Colonic mucosa (tissue), 4 donors: ENCODE measurements around the gene LBR. TPM values are rescaled to one million over a fixed set of nuclear protein-coding genes. Genes with fewer than 3 reads are reported as not detected.

Experiments used
- DNase-seq: peaks from one replicate; pipeline ENCODE4 v3.0.0-alpha.2; 2020
- H3K27ac ChIP-seq: fragments of 200-600 bp; one replicate; pipeline ENCODE4 v1.8.0; 2021
- H3K27me3 ChIP-seq: fragments of 200-600 bp; one replicate; pipeline ENCODE4 v1.8.0; 2021
- H3K36me3 ChIP-seq: fragments of 200-600 bp; one replicate; pipeline ENCODE4 v1.8.0; 2021
- H3K4me1 ChIP-seq: fragments of 200-600 bp; one replicate; pipeline ENCODE4 v1.8.0; 2021; ENCODE audit warnings: mild to moderate bottlenecking
- H3K4me3 ChIP-seq: fragments of 200-600 bp; one replicate; pipeline ENCODE4 v1.8.0; 2021
- H3K9ac ChIP-seq, 2 donors: one replicate each; pipeline ENCODE4 v1.7.0; 2013; ENCODE audit warnings: control low read depth in 2 of 2, low read depth in 2 of 2, low read length in 2 of 2
- H3K9me3 ChIP-seq: fragments of 200-600 bp; one replicate; pipeline ENCODE4 v1.8.0; 2021
- CTCF ChIP-seq: fragments of 200-600 bp; IDR thresholded peaks from one replicate; pipeline ENCODE4 v1.8.0; 2022; ENCODE audit warnings: antibody characterized with exemption, mild to moderate bottlenecking
- intact Hi-C: fragments of 100-400 bp; cut with DNase I; formaldehyde crosslinking; loops from one replicate; pipeline ENCODE4 v1.14.1; 2022
- total RNA-seq, 2 donors: library from RNA; stranded (reverse); fragmentation: NEBNext Ultra II Directional in 1 of 2; extraction: Animal tissue kit (Norgen Biotek cat#: 25700) in 1 of 2; gene quantifications; one replicate each; pipeline ENCODE4 v1.2.1, GENCODE V29; 2021
- donor health status: healthy.
- donor health status: DM: no; HTN: no; CAD: no.
- donor health status: DM: no; HTN: no; CAD: no.

The LBR gene
- total RNA-seq, 2 donors from 2014 or later, result 111 to 147 TPM

DNA sequence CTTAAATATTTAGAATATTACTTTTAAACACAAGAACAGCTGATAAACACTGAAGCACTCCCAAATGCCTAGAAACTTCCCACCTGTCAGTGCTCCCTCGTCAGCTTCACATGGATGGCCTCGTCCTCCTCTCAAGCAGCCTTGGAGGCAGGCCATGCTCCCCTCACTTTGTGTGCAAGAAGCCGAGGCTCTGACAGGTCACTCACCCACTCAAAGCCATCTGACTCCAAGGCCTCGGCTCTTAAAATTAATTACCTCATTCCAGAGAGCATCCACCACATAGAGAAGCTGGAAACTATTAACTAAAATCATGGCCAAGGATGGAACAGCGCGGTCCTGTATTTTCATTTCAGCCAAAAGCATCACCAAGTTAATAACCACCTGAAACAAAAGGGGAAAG is 17.8 kb downstream of the LBR start:
- intact Hi-C loops, result no loop called here
- H3K9ac ChIP-seq, result no peak overlapping the region
- no peak for TF ChIP-seq CTCF
- H3K27ac ChIP-seq, result no peak overlapping the region
- peaks cover 4% of the 10 kb centered on the region for H3K36me3 ChIP-seq
- no peak for DNase-seq
- H3K4me1 ChIP-seq, result no peaks in the 10 kb centered on the region
- H3K27me3 ChIP-seq, result no peaks in the 10 kb centered on the region
- H3K9me3 ChIP-seq, result no peaks in the 10 kb centered on the region
- H3K4me3 ChIP-seq, result no peak overlapping the region

DNA sequence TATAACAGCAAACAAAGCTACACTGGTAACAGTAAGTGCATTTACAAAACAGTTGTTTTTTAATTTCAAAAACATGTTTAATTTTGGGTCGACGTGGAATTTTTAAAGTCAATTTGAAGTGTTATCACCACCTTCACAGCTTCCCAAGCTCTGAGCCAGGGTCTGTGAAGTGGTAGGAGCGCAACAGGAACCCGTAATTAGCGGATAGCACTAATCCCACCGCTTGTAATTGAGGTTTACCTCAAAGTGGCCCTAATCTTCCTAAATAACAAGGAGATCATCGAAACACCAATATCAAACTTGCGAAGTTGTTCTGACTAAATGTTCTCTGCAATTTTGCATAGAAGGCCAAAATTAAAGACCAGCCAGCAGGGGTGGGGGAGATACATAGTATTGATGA is 18.8 kb downstream of the LBR start:
- Histone ChIP-seq H3K27ac (no peak overlapping the region), H3K27me3 (no peaks in the 10 kb centered on the region), H3K4me3 (no peak overlapping the region), H3K36me3 (peaks cover 4% of the 10 kb centered on the region), H3K9me3 (no peaks in the 10 kb centered on the region), H3K9ac (no peak overlapping the region), H3K4me1 (no peaks in the 10 kb centered on the region)
- intact Hi-C loops, result loop anchor here (10.0 kb wide), 1 partner anchor 74 kb away; no protein-coding TSS in a partner anchor
- TF ChIP-seq CTCF, result no peak
- DNase-seq, result no peak

GRCh38 chr1:225408249-225408648 is 19.6 kb downstream of the LBR start:
- no peak for TF ChIP-seq CTCF
- peaks cover 4% of the 10 kb centered on the region for H3K36me3 ChIP-seq
- DNase-seq, result no peak

GRCh38 chr1:225407755-225408154 is 20.1 kb downstream of the LBR start:
- intact Hi-C loops, result loop anchor here (10.0 kb wide), 1 partner anchor 73 kb away; no protein-coding TSS in a partner anchor
- DNase-seq, result no peak
- no peaks in the 10 kb centered on the region for H3K27me3 ChIP-seq
- H3K4me1 ChIP-seq, result no peaks in the 10 kb centered on the region
- no peak for TF ChIP-seq CTCF
- no peaks in the 10 kb centered on the region for H3K9me3 ChIP-seq
- no peak overlapping the region for H3K27ac ChIP-seq
- no peak overlapping the region for H3K4me3 ChIP-seq
- H3K9ac ChIP-seq, result no peak overlapping the region
- peaks cover 8% of the 10 kb centered on the region for H3K36me3 ChIP-seq

More at GRCh38 chr1:225408249-225408648, 19.6 kb downstream of the LBR start:
- Histone ChIP-seq H3K9me3 (no peaks in the 10 kb centered on the region), H3K27me3 (no peaks in the 10 kb centered on the region), H3K27ac (no peak overlapping the region), H3K4me1 (no peaks in the 10 kb centered on the region), H3K4me3 (no peak overlapping the region), H3K9ac (no peak overlapping the region)
- intact Hi-C loops, result loop anchor here (10.0 kb wide), 1 partner anchor 73 kb away; no protein-coding TSS in a partner anchor

GRCh38 chr1:225406976-225407725 is 20.7 kb downstream of the LBR start:
- Histone ChIP-seq H3K27me3 (no peaks in the 10 kb centered on the region), H3K36me3 (peaks cover 8% of the 10 kb centered on the region), H3K27ac (no peak overlapping the region), H3K4me3 (no peak overlapping the region), H3K9me3 (no peaks in the 10 kb centered on the region), H3K9ac (no peak overlapping the region), H3K4me1 (no peaks in the 10 kb centered on the region)
- intact Hi-C loops, result loop anchor here (10.0 kb wide), 1 partner anchor 72 kb away; no protein-coding TSS in a partner anchor
- DNase-seq, result no peak
- TF ChIP-seq CTCF, result no peak
